Muscle layer of duodenum (tissue), 2 donors: ENCODE results near the gene PTPRE.
A peak's percentile ranks its signal among the peaks of the same experiment; 100 is the strongest.

Source experiments
- H3K27ac ChIP-seq: one replicate; pipeline ENCODE4 v1.7.0; 2013; ENCODE audit warnings: mild to moderate bottlenecking, low read length
- H3K27me3 ChIP-seq: one replicate; pipeline ENCODE4 v1.7.0; 2013; ENCODE audit warnings: low read depth, mild to moderate bottlenecking, control low read depth, low read length
- H3K36me3 ChIP-seq, 2 donors: one replicate each; pipeline ENCODE4 v1.7.0; 2013; ENCODE audit warnings: low read length in 2 of 2, control low read depth in 1 of 2, mild to moderate bottlenecking in 1 of 2; ENCODE audit not compliant: insufficient read depth in 2 of 2, control insufficient read depth in 1 of 2
- H3K4me1 ChIP-seq, 2 donors: one replicate each; pipeline ENCODE4 v1.7.0; 2013; ENCODE audit warnings: low read length in 2 of 2, mild to moderate bottlenecking in 2 of 2, control low read depth in 1 of 2, moderate library complexity in 1 of 2; ENCODE audit not compliant: insufficient read depth in 2 of 2, control insufficient read depth in 1 of 2
- H3K4me3 ChIP-seq, 2 donors: one replicate each; pipeline ENCODE4 v1.7.0; 2013; ENCODE audit warnings: low read length in 2 of 2, low read depth in 1 of 2, mild to moderate bottlenecking in 1 of 2
- H3K9me3 ChIP-seq, 2 donors: one replicate each; pipeline ENCODE4 v1.7.0; 2013; ENCODE audit warnings: low read length in 2 of 2, control low read depth in 1 of 2, mild to moderate bottlenecking in 1 of 2; ENCODE audit not compliant: control insufficient read depth in 1 of 2
- donor health status: healthy.

The PTPRE gene

GRCh38 chr10:127874671-127875448, 32.0 kb upstream of the PTPRE start:
- peaks cover 5 to 10% of the 10 kb centered on the region in 2 donors for H3K4me1 ChIP-seq
- no peaks in the 10 kb centered on the region for H3K27me3 ChIP-seq
- H3K27ac ChIP-seq, result no peak overlapping the region
- no peaks in the 10 kb centered on the region for H3K9me3 ChIP-seq
- no peak overlapping the region for H3K4me3 ChIP-seq
- H3K36me3 ChIP-seq, result no peaks in the 10 kb centered on the region

DNA sequence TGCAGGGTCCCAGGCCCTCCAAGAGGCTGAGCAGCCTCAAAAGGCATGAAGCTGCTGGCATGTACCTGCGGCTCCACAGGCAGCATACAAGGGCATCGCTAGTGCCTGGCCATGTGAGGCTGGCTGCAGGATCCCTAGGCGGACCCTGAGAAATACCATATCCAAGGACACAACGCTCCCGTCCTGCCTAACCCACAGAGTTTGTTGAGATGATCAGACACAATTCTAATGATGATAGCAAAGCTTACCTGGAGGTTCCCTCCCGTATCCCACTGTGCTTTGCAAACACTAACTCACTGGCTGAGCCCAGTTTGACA, 31.5 kb upstream of the PTPRE start:
- Histone ChIP-seq H3K27ac (no peak overlapping the region), H3K9me3 (no peaks in the 10 kb centered on the region)

DNA sequence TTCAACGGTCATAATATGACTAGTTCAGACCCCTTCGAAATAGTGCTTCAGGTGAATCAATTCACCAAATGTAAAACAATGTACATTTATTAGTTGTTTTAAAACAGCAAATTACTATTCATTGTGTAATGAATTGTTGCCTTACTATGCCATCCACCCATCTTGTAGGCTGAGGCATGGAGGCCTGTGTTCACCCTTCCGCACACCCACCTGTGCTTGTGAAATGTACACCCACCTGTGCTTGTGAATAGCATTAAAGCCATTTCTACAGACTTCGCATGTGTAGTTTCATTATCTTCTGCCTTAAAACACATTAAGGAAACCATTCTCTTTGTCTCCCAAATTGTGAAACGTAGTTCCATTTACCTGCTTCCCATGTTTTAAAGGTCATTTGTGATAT, 31.0 kb upstream of the PTPRE start:
- H3K4me1 ChIP-seq, result peaks cover 7 to 10% of the 10 kb centered on the region in 2 donors
- no peaks in the 10 kb centered on the region for H3K9me3 ChIP-seq
- H3K36me3 ChIP-seq, result no peaks in the 10 kb centered on the region

More for the DNA sequence above, 31.5 kb upstream of the PTPRE start:
- Histone ChIP-seq H3K4me1 (peaks cover 5 to 10% of the 10 kb centered on the region in 2 donors), H3K27me3 (no peaks in the 10 kb centered on the region), H3K36me3 (no peaks in the 10 kb centered on the region), H3K4me3 (no peak overlapping the region)

GRCh38 chr10:127877116-127877515, 29.8 kb upstream of the PTPRE start:
- Histone ChIP-seq H3K27ac (no peak overlapping the region), H3K36me3 (no peaks in the 10 kb centered on the region), H3K27me3 (no peaks in the 10 kb centered on the region), H3K4me3 (no peak overlapping the region), H3K9me3 (no peaks in the 10 kb centered on the region), H3K4me1 (peaks cover 1 to 16% of the 10 kb centered on the region in 2 donors)

More for the DNA sequence above, 31.0 kb upstream of the PTPRE start:
- no peak overlapping the region for H3K27ac ChIP-seq
- H3K27me3 ChIP-seq, result no peaks in the 10 kb centered on the region
- no peak overlapping the region for H3K4me3 ChIP-seq

DNA sequence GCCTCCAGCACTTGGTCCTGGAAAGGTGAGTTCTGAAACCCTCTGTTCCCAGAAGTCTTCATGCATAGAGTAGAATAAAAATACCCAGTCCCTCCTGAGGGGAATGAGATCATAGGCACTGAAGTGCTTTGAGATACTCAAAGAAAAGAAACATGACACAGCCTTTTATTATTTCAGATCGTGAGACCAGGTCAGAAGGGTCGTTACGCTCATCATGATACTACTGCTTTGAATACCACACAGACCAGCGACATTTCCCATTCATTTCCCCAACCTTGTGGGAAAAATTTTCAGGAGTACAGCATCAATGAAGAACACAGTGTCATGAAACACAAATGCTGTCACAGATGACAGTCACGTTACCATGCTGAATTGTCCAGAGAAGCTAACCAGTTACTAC, 29.2 kb upstream of the PTPRE start:
- H3K27ac ChIP-seq, result no peak overlapping the region
- H3K27me3 ChIP-seq, result no peaks in the 10 kb centered on the region
- H3K4me3 ChIP-seq, result no peak overlapping the region
- H3K4me1 ChIP-seq, result peaks cover 0 to 18% of the 10 kb centered on the region in 2 donors
- no peaks in the 10 kb centered on the region for H3K36me3 ChIP-seq
- no peaks in the 10 kb centered on the region for H3K9me3 ChIP-seq

- no peaks in the 10 kb centered on the region for H3K27me3 ChIP-seq
- no peaks in the 10 kb centered on the region for H3K9me3 ChIP-seq
- H3K4me3 ChIP-seq, result no peak overlapping the region
- peaks cover 0 to 18% of the 10 kb centered on the region in 2 donors for H3K4me1 ChIP-seq
- no peak overlapping the region for H3K27ac ChIP-seq
- H3K36me3 ChIP-seq, result no peaks in the 10 kb centered on the region
Measured at GRCh38 chr10:127878475-127879055, 28.3 kb upstream of the PTPRE start.

- peak overlapping the region; percentile 79 for H3K27ac ChIP-seq
- H3K4me1 ChIP-seq, result peaks cover 0 to 18% of the 10 kb centered on the region in 2 donors
Measured at GRCh38 chr10:127880557-127880956, 26.3 kb upstream of the PTPRE start.

GRCh38 chr10:127881262-127881661, 25.6 kb upstream of the PTPRE start:
- peak overlapping the region; percentile 79 for H3K27ac ChIP-seq
- no peaks in the 10 kb centered on the region for H3K9me3 ChIP-seq
- peaks cover 0 to 22% of the 10 kb centered on the region in 2 donors for H3K4me1 ChIP-seq
- H3K36me3 ChIP-seq, result no peaks in the 10 kb centered on the region
- no peak overlapping the region for H3K4me3 ChIP-seq
- H3K27me3 ChIP-seq, result no peaks in the 10 kb centered on the region

More at GRCh38 chr10:127880557-127880956, 26.3 kb upstream of the PTPRE start:
- Histone ChIP-seq H3K4me3 (no peak overlapping the region), H3K36me3 (no peaks in the 10 kb centered on the region), H3K27me3 (no peaks in the 10 kb centered on the region), H3K9me3 (no peaks in the 10 kb centered on the region)

DNA sequence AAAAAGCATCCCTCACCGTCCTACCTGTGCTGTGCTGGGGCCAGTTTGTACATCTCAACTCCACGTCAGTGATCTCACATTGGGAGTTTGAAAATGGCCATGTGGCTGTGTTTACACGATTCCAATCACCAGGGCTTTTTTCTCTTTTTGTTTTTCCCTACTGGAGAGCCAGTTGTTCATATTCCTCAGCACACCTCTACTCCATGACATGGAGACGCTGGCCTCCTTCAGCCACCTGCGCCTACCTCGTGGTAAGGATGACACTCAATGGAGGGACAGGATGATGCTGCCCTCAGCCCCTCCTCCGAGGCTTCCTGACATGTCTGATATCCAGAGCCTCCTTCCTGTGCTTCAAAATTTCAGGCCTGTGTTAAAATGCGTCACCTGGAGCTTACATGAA, 24.5 kb upstream of the PTPRE start:
- H3K27ac ChIP-seq, result no peak overlapping the region
- H3K4me1 ChIP-seq, result peaks cover 0 to 24% of the 10 kb centered on the region in 2 donors

DNA sequence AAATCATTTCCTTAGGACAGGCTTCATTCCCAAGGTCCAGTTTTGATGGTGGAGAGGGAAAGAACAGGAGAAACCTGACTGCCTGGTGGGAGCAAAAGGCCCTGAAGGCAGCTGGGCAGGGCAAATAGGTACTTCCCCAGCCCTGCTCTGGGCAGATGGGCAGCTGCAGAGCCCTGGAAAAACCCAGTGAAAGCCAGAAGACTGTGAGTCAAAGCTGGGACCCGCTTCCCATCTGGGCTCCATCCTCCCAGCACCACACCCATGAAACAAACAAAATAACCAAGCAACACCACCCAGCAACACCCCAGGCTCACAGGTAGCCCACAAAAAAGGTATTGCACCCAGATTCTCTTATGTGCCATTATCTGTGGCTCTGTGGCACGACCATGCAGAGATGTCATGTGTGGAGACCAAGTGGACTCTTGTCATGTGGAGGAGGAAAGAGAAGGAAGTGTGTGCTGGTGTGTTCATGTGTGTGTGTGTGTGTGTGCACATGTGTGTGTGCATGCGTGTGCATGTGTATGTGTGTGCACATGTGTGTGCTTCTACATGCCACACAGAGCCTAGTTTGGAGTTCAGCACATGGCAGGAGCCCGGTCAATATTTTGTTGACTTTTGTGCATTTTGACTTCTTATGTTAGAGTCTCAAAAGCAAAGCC, 24.0 kb upstream of the PTPRE start:
- H3K9me3 ChIP-seq, result no peaks in the 10 kb centered on the region
- H3K36me3 ChIP-seq, result no peaks in the 10 kb centered on the region
- peaks cover 0 to 24% of the 10 kb centered on the region in 2 donors for H3K4me1 ChIP-seq
- H3K27me3 ChIP-seq, result no peaks in the 10 kb centered on the region
- no peak overlapping the region for H3K27ac ChIP-seq
- no peak overlapping the region for H3K4me3 ChIP-seq

More for the DNA sequence above, 24.5 kb upstream of the PTPRE start:
- Histone ChIP-seq H3K4me3 (no peak overlapping the region), H3K9me3 (no peaks in the 10 kb centered on the region), H3K27me3 (no peaks in the 10 kb centered on the region), H3K36me3 (no peaks in the 10 kb centered on the region)

GRCh38 chr10:127883516-127883915, 23.4 kb upstream of the PTPRE start:
- H3K27ac ChIP-seq, result no peak overlapping the region
- no peaks in the 10 kb centered on the region for H3K9me3 ChIP-seq
- peaks cover 0 to 24% of the 10 kb centered on the region in 2 donors for H3K4me1 ChIP-seq
- no peaks in the 10 kb centered on the region for H3K36me3 ChIP-seq
- no peaks in the 10 kb centered on the region for H3K27me3 ChIP-seq
- H3K4me3 ChIP-seq, result no peak overlapping the region
